Esophagus squamous epithelium (tissue), 4 donors: ENCODE measurements around the gene AAMP.

Experiments
- CTCF ChIP-seq, 6 experiments: fragments of 450-650 bp in 4 of 6; fragments of 200-600 bp in 2 of 6; sonication (generic) in 2 of 6; IDR thresholded peaks; one replicate each; pipeline ENCODE4 v1.5.1; 2016 to 2019; ENCODE audit warnings: antibody characterized with exemption in 6 of 6, mild to moderate bottlenecking in 4 of 6, moderate library complexity in 4 of 6
- POLR2A ChIP-seq, 4 donors: fragments of 450-650 bp; IDR thresholded peaks; one replicate each; pipeline ENCODE4 v1.6.1; 2017; ENCODE audit warnings: antibody characterized with exemption in 4 of 4, mild to moderate bottlenecking in 4 of 4, moderate library complexity in 3 of 4

DNA sequence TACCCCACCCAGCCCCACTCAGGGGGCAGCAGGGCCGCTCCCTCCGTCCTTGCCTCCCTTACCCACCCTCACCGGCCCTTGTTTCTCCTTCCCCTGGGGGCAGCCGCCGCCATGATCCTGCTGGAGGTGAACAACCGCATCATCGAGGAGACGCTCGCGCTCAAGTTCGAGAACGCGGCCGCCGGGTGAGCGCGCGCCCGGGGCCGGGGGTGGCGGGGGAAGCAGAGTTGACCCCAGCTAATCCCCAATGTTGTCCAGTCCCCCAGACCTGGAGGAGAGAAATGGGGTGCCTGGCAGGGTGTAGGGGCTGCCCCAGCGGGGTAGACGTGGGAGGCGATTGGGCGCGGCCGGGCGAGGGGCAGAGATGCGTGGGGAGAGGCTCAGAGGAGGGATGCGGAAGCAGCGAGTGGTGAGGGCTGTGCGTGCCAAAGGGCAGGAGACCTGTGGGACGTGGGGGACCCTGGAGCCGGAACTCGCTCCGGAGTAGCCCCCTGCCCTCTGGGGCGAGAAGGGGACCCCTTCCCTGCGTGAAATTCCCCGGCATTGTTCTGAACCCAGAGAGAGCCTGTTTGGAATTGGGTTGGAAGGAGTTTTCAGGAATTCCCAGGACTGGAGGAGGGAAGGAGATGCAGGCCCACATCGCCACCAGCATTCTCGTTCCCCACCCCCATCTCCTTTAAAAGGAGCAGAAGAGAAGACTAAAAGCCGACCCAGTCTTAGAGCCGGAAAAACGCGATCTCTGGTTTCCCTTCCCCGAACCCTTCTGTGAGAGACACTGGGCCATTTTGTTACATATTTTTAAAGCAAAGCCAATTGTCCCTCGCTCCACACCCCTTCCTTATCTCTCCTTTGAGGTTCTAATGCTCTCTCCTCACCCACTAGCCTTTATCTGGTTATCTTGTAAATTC, 52.3 kb downstream of the AAMP start:
- TF ChIP-seq CTCF (IDR thresholded peaks at IDR 0.05) (no peak), POLR2A (IDR thresholded peaks at IDR 0.05) (peak in 1 of 4 donors; percentile 20)
